CD4-positive, alpha-beta T cell (primary cell): Measurements from ENCODE around the gene LRRC49. TPM values are rescaled to one million over a fixed set of nuclear protein-coding genes. Genes with fewer than 3 reads are reported as not detected.

ENCODE experiments used
- ATAC-seq: fragments of 200-7000 bp; cut with Tn5 transposase; one replicate; pipeline ENCODE4 v1.10.0; 2022; ENCODE audit warnings: mild to moderate bottlenecking; ENCODE audit not compliant: poor library complexity
- CTCF ChIA-PET: fragments of 350-600 bp; sonication (Branson Sonifier 250); formaldehyde crosslinking; loops from one replicate; lab custom pipeline; 2021; ENCODE audit warnings: antibody characterized with exemption, inconsistent platforms; lab: Charles Lee
- POLR2A ChIA-PET: fragments of 350-600 bp; sonication (Branson Sonifier 250); formaldehyde crosslinking; loops from one replicate; lab custom pipeline; 2021; ENCODE audit warnings: antibody characterized with exemption, inconsistent platforms; lab: Charles Lee
- DNase-seq, 14 experiments: peaks; one replicate each; pipeline ENCODE4 v3.0.0-alpha.2; 2013 to 2020; ENCODE audit warnings: mixed read lengths in 2 of 14
- H3K27ac ChIP-seq, 2 donors: one replicate each; pipeline versions ENCODE4 v1.5.1 to v1.7.0; 2013; ENCODE audit warnings: low read length in 2 of 2, low read depth in 1 of 2, mild to moderate bottlenecking in 1 of 2
- H3K27me3 ChIP-seq, 2 experiments: 1 replicate in 1 of 2; 2 replicates in 1 of 2; pipeline versions ENCODE4 v1.6.1 to v1.7.0; 2013; ENCODE audit warnings: low read length in 2 of 2, control low read depth in 1 of 2, mild to moderate bottlenecking in 1 of 2, moderate library complexity in 1 of 2; ENCODE audit not compliant: insufficient read depth in 2 of 2, control insufficient read depth in 1 of 2
- H3K36me3 ChIP-seq: one replicate; pipeline ENCODE4 v1.6.1; 2013; ENCODE audit warnings: low read length, control low read depth; ENCODE audit not compliant: insufficient read depth
- H3K4me1 ChIP-seq: one replicate; pipeline ENCODE4 v1.6.1; 2013; ENCODE audit warnings: low read length, control low read depth; ENCODE audit not compliant: insufficient read depth
- H3K4me3 ChIP-seq: one replicate; pipeline ENCODE4 v1.5.1; 2013; ENCODE audit warnings: mild to moderate bottlenecking, low read length, moderate library complexity
- H3K9me3 ChIP-seq, 2 experiments: 1 replicate in 1 of 2; 2 replicates in 1 of 2; pipeline versions ENCODE4 v1.6.1 to v1.7.0; 2013; ENCODE audit warnings: low read length in 2 of 2, mild to moderate bottlenecking in 2 of 2, control low read depth in 1 of 2, moderate library complexity in 1 of 2; ENCODE audit not compliant: control insufficient read depth in 1 of 2, insufficient read depth in 1 of 2
- H3K27ac Mint-ChIP-seq: one replicate; pipeline ENCODE4 v1.8.0; 2020; ENCODE audit warnings: mixed read lengths
- H3K27me3 Mint-ChIP-seq: one replicate; pipeline ENCODE4 v1.8.0; 2021; ENCODE audit warnings: mixed read lengths
- H3K36me3 Mint-ChIP-seq: one replicate; pipeline ENCODE4 v1.8.0; 2021; ENCODE audit warnings: low read depth, mixed read lengths
- H3K4me1 Mint-ChIP-seq: one replicate; pipeline ENCODE4 v1.8.0; 2021; ENCODE audit warnings: low read depth, mixed read lengths
- H3K4me3 Mint-ChIP-seq: one replicate; pipeline ENCODE4 v1.8.0; 2020; ENCODE audit warnings: mild to moderate bottlenecking, mixed read lengths
- H3K9me3 Mint-ChIP-seq: one replicate; pipeline ENCODE4 v1.8.0; 2020; ENCODE audit warnings: mixed read lengths
- CTCF ChIP-seq: fragments of 200-600 bp; IDR thresholded peaks from one replicate; pipeline ENCODE4 v1.8.0; 2022; ENCODE audit warnings: antibody characterized with exemption, mild to moderate bottlenecking
- intact Hi-C, 2 experiments: fragments of 100-400 bp; cut with DNase I in 1 of 2; cut with micrococcal nuclease in 1 of 2; formaldehyde crosslinking; loops; one replicate each; pipeline versions ENCODE4 v1.15.1 to v1.9.0; 2023 to 2025; cut with DNase I, micrococcal nuclease
- total RNA-seq, 174 experiments: library from RNA in 2 of 174; stranded (reverse) in 2 of 174; gene quantifications; one replicate each; pipeline ENCODE4 v1.2.3 and lab custom pipeline; 2021 to 2026

The LRRC49 gene
- total RNA-seq, 2 experiments from 2014 or later = 0.39 to 0.49 TPM

- DNase-seq (no peak), ATAC-seq (no peak)
- no peaks in the 10 kb centered on the region for H3K36me3 ChIP-seq
- peaks cover 14% of the 10 kb centered on the region for H3K27me3 Mint-ChIP-seq
- intact Hi-C loops = no loop called here
- H3K36me3 Mint-ChIP-seq = no peaks in the 10 kb centered on the region
- H3K27ac ChIP-seq = no peak overlapping the region
- H3K4me3 Mint-ChIP-seq = no peak overlapping the region
- no peak overlapping the region for H3K4me3 ChIP-seq
- no peaks in the 10 kb centered on the region for H3K4me1 Mint-ChIP-seq
- H3K27ac Mint-ChIP-seq = no peak overlapping the region
- H3K4me1 ChIP-seq = no peaks in the 10 kb centered on the region
- no peaks in the 10 kb centered on the region for H3K27me3 ChIP-seq
- ChIA-PET POLR2A (no interaction called here), CTCF (no interaction called here)
- no peak for TF ChIP-seq CTCF
- peaks cover 0 to 14% of the 10 kb centered on the region in 2 experiments for H3K9me3 ChIP-seq
- H3K9me3 Mint-ChIP-seq = no peaks in the 10 kb centered on the region
These were observed 23.9 kb downstream of the LRRC49 start for GRCh38 chr15:70916531-70916930.

- H3K36me3 ChIP-seq = no peaks in the 10 kb centered on the region
- intact Hi-C loops = no loop called here
- no peaks in the 10 kb centered on the region for H3K4me1 ChIP-seq
- H3K27ac ChIP-seq = no peak overlapping the region
- Mint-ChIP-seq H3K4me3 (no peak overlapping the region), H3K27ac (no peak overlapping the region), H3K4me1 (no peaks in the 10 kb centered on the region), H3K9me3 (peaks cover 2% of the 10 kb centered on the region), H3K27me3 (peaks cover 21% of the 10 kb centered on the region), H3K36me3 (no peaks in the 10 kb centered on the region)
- no peaks in the 10 kb centered on the region for H3K27me3 ChIP-seq
- DNase-seq = no peak
- no peak for TF ChIP-seq CTCF
- CTCF ChIA-PET = no interaction called here
- H3K4me3 ChIP-seq = no peak overlapping the region
- no peak for ATAC-seq
- POLR2A ChIA-PET = no interaction called here
- peaks cover 0 to 14% of the 10 kb centered on the region in 2 experiments for H3K9me3 ChIP-seq
These were observed 25.3 kb downstream of the LRRC49 start for GRCh38 chr15:70917955-70918354.

GRCh38 chr15:70920981-70921696 lies 28.5 kb downstream of the LRRC49 start:
- no peak overlapping the region for H3K4me3 ChIP-seq
- ChIA-PET POLR2A (no interaction called here), CTCF (no interaction called here)
- peaks cover 41% of the 10 kb centered on the region for H3K27me3 Mint-ChIP-seq
- H3K4me1 Mint-ChIP-seq = no peaks in the 10 kb centered on the region
- peaks cover 0 to 4% of the 10 kb centered on the region in 2 experiments for H3K27me3 ChIP-seq
- H3K9me3 Mint-ChIP-seq = peaks cover 2% of the 10 kb centered on the region
- ATAC-seq = no peak
- DNase-seq = no peak
- no peak for TF ChIP-seq CTCF
- no peaks in the 10 kb centered on the region for H3K36me3 ChIP-seq
- H3K4me1 ChIP-seq = no peaks in the 10 kb centered on the region
- H3K27ac ChIP-seq = no peak overlapping the region
- H3K36me3 Mint-ChIP-seq = no peaks in the 10 kb centered on the region
- intact Hi-C loops = no loop called here
- H3K4me3 Mint-ChIP-seq = no peak overlapping the region
- no peak overlapping the region for H3K27ac Mint-ChIP-seq
- peaks cover 0 to 14% of the 10 kb centered on the region in 2 experiments for H3K9me3 ChIP-seq
